PFSK-1 (cell line): ENCODE measurements around the gene FAM120AOS.

Source experiments
- POLR2AphosphoS5 ChIP-seq: IDR thresholded peaks from 2 replicates; pipeline ENCODE4 v1.6.1; 2012; ENCODE audit warnings: low read depth, mild to moderate bottlenecking, control low read depth, low read length, moderate library complexity
- SIN3A ChIP-seq: IDR thresholded peaks from 2 replicates; pipeline ENCODE4 v1.6.1; 2012; ENCODE audit warnings: mild to moderate bottlenecking, low read length, moderate library complexity, borderline replicate concordance; ENCODE audit not compliant: insufficient read depth
- TAF1 ChIP-seq: IDR thresholded peaks from 2 replicates; pipeline ENCODE4 v1.6.1; 2012; ENCODE audit warnings: low read length, control low read depth, borderline replicate concordance; ENCODE audit not compliant: insufficient read depth

DNA sequence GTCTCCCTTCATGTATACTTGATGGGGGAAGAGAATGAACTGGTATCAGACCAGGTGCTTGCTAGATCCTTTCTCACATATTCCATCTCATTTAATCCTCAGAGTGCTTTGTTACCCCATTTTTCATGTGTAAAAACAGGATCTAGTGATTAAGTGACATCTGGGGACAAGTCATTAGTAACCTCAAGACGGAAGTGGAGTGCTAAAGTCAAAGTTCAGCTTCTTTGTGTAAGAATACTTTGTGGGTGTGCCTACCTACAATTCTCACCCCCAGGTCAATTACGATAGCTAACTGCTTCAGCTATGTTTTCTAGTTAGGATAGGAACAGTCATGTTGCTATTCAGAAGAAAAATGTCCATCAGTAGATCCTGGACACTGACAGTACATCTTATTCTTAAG, 3.1 kb upstream of the FAM120AOS start:
- no peak for TF ChIP-seq POLR2AphosphoS5
- TF ChIP-seq SIN3A = no peak
- TF ChIP-seq TAF1 = no peak
